CD14-positive monocyte (primary cell): ENCODE results near the gene VTI1A. TPM values are rescaled to one million over a fixed set of nuclear protein-coding genes. Genes with fewer than 3 reads are reported as not detected.

ENCODE experiments used
- DNase-seq, 3 donors: peaks; one replicate each; pipeline ENCODE4 v3.0.0-alpha.2; 2011 to 2022
- H2AFZ ChIP-seq: 2 replicates; pipeline ENCODE4 v1.6.0; 2012; ENCODE audit warnings: mild to moderate bottlenecking, low read depth, low read length, inconsistent platforms; ENCODE audit not compliant: insufficient read depth, poor library complexity, severe bottlenecking
- H3K27ac ChIP-seq, 2 donors: 1 replicate in 1 of 2; 2 replicates in 1 of 2; pipeline ENCODE4 v1.5.1; 2012 to 2013; ENCODE audit warnings: low read length in 2 of 2, control low read depth in 1 of 2, inconsistent platforms in 1 of 2, low read depth in 1 of 2, mild to moderate bottlenecking in 1 of 2
- H3K27me3 ChIP-seq, 2 donors: one replicate each; pipeline versions ENCODE4 v1.6.0 to v1.6.1; 2011 to 2013; ENCODE audit warnings: low read length in 2 of 2; ENCODE audit not compliant: control insufficient read depth in 2 of 2, insufficient read depth in 2 of 2
- H3K36me3 ChIP-seq, 2 donors: replicated peaks in 1 of 2; 1 replicate in 1 of 2; 2 replicates in 1 of 2; pipeline versions ENCODE4 v1.5.1 to v1.6.1; 2012 to 2013; ENCODE audit warnings: low read length in 2 of 2, control low read depth in 1 of 2, inconsistent platforms in 1 of 2, mild to moderate bottlenecking in 1 of 2; ENCODE audit not compliant: insufficient read depth in 2 of 2, control insufficient read depth in 1 of 2
- H3K4me1 ChIP-seq, 2 donors: 1 replicate in 1 of 2; 2 replicates in 1 of 2; pipeline versions ENCODE4 v1.5.1 to v1.6.1; 2012 to 2013; ENCODE audit warnings: low read length in 2 of 2, control low read depth in 1 of 2, inconsistent platforms in 1 of 2, mild to moderate bottlenecking in 1 of 2, moderate library complexity in 1 of 2; ENCODE audit not compliant: insufficient read depth in 2 of 2, control insufficient read depth in 1 of 2
- H3K4me2 ChIP-seq: replicated peaks from 2 replicates; pipeline ENCODE3; 2012; ENCODE audit warnings: low read length, moderate library complexity, mild to moderate bottlenecking; ENCODE audit not compliant: poor library complexity, severe bottlenecking; ENCODE audit errors: extremely low read depth
- H3K4me3 ChIP-seq, 3 experiments: fragments of 200-600 bp in 1 of 3; sonication (generic) in 1 of 3; replicated peaks in 1 of 3; 1 replicate in 2 of 3; 2 replicates in 1 of 3; pipeline ENCODE4 v1.5.1; 2011 to 2013; ENCODE audit warnings: low read length in 3 of 3, mild to moderate bottlenecking in 3 of 3, control low read depth in 2 of 3, low read depth in 2 of 3, inconsistent platforms in 1 of 3, moderate library complexity in 1 of 3
- H3K79me2 ChIP-seq: 2 replicates; pipeline ENCODE4 v1.6.0; 2012; ENCODE audit warnings: mild to moderate bottlenecking, control low read depth, inconsistent platforms, low read length, moderate library complexity; ENCODE audit not compliant: insufficient read depth
- H3K9ac ChIP-seq: 2 replicates; pipeline ENCODE4 v1.6.0; 2017; ENCODE audit warnings: low read length, mild to moderate bottlenecking; ENCODE audit not compliant: insufficient read depth, poor library complexity, severe bottlenecking
- H3K9me3 ChIP-seq, 2 donors: replicated peaks in 1 of 2; 1 replicate in 1 of 2; 2 replicates in 1 of 2; pipeline versions ENCODE4 v1.5.1 to v1.6.1; 2012 to 2013; ENCODE audit warnings: low read length in 2 of 2, control low read depth in 1 of 2; ENCODE audit not compliant: control insufficient read depth in 1 of 2, insufficient read depth in 1 of 2
- H4K20me1 ChIP-seq: 2 replicates; pipeline ENCODE4 v1.6.0; 2012; ENCODE audit warnings: mild to moderate bottlenecking, low read length, control low read depth, moderate library complexity; ENCODE audit not compliant: insufficient read depth
- H3K27ac Mint-ChIP-seq, 7 donors: one replicate each; pipeline ENCODE4 v1.8.0; 2020; ENCODE audit warnings: mild to moderate bottlenecking in 7 of 7, mixed read lengths in 7 of 7, moderate library complexity in 6 of 7, inconsistent platforms in 2 of 7
- H3K27me3 Mint-ChIP-seq, 3 donors: one replicate each; pipeline ENCODE4 v1.8.0; 2021 to 2022; ENCODE audit warnings: low read depth in 3 of 3, mild to moderate bottlenecking in 3 of 3, mixed read lengths in 3 of 3, moderate library complexity in 3 of 3, inconsistent platforms in 1 of 3
- H3K36me3 Mint-ChIP-seq, 2 donors: one replicate each; pipeline ENCODE4 v1.8.0; 2020; ENCODE audit warnings: mixed read lengths in 2 of 2, inconsistent platforms in 1 of 2, mild to moderate bottlenecking in 1 of 2
- H3K4me1 Mint-ChIP-seq: one replicate; pipeline ENCODE4 v1.8.0; 2020; ENCODE audit warnings: mild to moderate bottlenecking, mixed read lengths
- H3K4me3 Mint-ChIP-seq, 2 donors: one replicate each; pipeline ENCODE4 v1.8.0; 2020; ENCODE audit warnings: mild to moderate bottlenecking in 2 of 2, mixed read lengths in 2 of 2, moderate library complexity in 1 of 2
- H3K9me3 Mint-ChIP-seq, 7 donors: one replicate each; pipeline ENCODE4 v1.8.0; 2020 to 2022; ENCODE audit warnings: mixed read lengths in 7 of 7, mild to moderate bottlenecking in 6 of 7, moderate library complexity in 6 of 7, inconsistent platforms in 2 of 7
- WGBS: methylation state at CpG from one replicate; pipeline ENCODE4 v1.1.5; 2013; ENCODE audit warnings: missing lambda C conversion rate; ENCODE audit not compliant: insufficient coverage; 5-methylcytosine and 5-hydroxymethylcytosine counted together
- intact Hi-C, 2 donors: fragments of 100-400 bp; cut with micrococcal nuclease; formaldehyde crosslinking; loops; one replicate each; pipeline versions ENCODE4 v1.15.0 to v1.15.1; 2023
- polyA plus RNA-seq, 3 donors: library from polyadenylated mRNA; depleted of rRNA in 1 of 3; unstranded in 2 of 3; stranded (reverse) in 1 of 3; fragments of 300-500 nt in 2 of 3; fragments of >200 nt in 1 of 3; fragmentation: Illumina TruSeq in 2 of 3; gene quantifications; 1 replicate in 2 of 3; 2 replicates in 1 of 3; pipeline ENCODE4 v1.2.3, GENCODE V29; 2012 to 2021
- TF ChIP-seq, protein P1 (sequence below): fragments of 200-600 bp; IDR thresholded peaks from one replicate; pipeline ENCODE4 v1.8.0; 2022; ENCODE audit warnings: antibody characterized with exemption, mild to moderate bottlenecking

The VTI1A gene
- polyA plus RNA-seq, 3 donors = 23.6 to 25.4 (median 24.1) TPM

DNA sequence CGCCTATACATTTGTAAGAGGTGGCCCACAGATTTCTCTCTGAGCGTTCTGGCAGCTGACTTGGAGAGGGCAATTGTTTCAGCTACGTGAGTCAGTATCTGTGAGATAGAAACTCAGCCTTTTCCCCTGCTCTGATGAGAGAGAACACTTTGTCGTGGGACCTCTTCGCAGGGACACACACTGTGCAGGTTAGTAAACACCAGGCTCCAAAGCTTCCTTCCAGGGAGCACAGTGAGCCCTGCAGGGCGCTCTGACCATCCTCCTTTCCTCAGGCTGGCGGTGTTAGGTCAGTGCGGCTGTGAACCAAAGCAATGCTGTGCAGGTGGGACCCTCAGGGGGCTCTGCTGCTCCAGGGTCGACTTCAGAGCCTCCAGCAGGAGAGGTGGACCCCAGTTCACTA, 350.8 kb downstream of the VTI1A start:
- Histone ChIP-seq H3K27ac (no peak overlapping the region), H2AFZ (no peak overlapping the region), H3K36me3 (no peaks in the 10 kb centered on the region), H3K9me3 (no peaks in the 10 kb centered on the region), H3K4me1 (no peaks in the 10 kb centered on the region), H4K20me1 (no peaks in the 10 kb centered on the region), H3K27me3 (no peaks in the 10 kb centered on the region), H3K79me2 (no peaks in the 10 kb centered on the region), H3K4me2 (no peak overlapping the region), H3K9ac (no peak overlapping the region), H3K4me3 (no peak overlapping the region)
- Mint-ChIP-seq H3K9me3 (no peaks in the 10 kb centered on the region), H3K27ac (no peak overlapping the region), H3K4me3 (no peak overlapping the region), H3K4me1 (no peaks in the 10 kb centered on the region), H3K27me3 (peaks cover 0 to 3% (median 3%) of the 10 kb centered on the region in 3 donors), H3K36me3 (peaks cover 9 to 19% of the 10 kb centered on the region in 2 donors)
- 97% methylated on average over 7 of the region's 9 CpGs for WGBS
- intact Hi-C loops = no loop called here
- TF ChIP-seq, protein P1, sequence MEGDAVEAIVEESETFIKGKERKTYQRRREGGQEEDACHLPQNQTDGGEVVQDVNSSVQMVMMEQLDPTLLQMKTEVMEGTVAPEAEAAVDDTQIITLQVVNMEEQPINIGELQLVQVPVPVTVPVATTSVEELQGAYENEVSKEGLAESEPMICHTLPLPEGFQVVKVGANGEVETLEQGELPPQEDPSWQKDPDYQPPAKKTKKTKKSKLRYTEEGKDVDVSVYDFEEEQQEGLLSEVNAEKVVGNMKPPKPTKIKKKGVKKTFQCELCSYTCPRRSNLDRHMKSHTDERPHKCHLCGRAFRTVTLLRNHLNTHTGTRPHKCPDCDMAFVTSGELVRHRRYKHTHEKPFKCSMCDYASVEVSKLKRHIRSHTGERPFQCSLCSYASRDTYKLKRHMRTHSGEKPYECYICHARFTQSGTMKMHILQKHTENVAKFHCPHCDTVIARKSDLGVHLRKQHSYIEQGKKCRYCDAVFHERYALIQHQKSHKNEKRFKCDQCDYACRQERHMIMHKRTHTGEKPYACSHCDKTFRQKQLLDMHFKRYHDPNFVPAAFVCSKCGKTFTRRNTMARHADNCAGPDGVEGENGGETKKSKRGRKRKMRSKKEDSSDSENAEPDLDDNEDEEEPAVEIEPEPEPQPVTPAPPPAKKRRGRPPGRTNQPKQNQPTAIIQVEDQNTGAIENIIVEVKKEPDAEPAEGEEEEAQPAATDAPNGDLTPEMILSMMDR = no peak
- DNase-seq = no peak

DNA sequence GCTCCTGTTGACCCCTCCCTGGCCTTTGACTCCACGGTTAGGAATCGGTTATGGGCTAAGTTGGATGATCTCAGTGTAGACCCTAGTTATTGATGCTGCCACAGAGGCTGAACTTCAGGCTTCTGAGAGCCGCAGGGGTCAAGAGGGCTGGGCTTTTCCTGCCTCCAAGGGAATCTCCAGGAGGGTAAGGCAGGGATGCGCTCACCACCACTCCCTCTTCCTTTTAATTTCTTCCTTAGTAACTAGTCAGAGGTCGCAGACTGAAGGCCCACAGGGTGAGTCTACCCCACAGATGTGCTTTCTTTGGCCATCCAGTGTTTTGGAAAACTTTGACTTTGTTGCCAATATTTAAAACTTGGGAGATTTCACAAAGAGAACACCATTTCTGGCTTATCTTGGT, 352.0 kb downstream of the VTI1A start:
- no peaks in the 10 kb centered on the region for H4K20me1 ChIP-seq
- WGBS = 100% methylated on average over 3 of the region's 5 CpGs
- no peak overlapping the region for H3K4me3 ChIP-seq
- H2AFZ ChIP-seq = no peak overlapping the region
- no peak overlapping the region for H3K27ac Mint-ChIP-seq
- H3K36me3 ChIP-seq = no peaks in the 10 kb centered on the region
- H3K79me2 ChIP-seq = no peaks in the 10 kb centered on the region
- no peaks in the 10 kb centered on the region for H3K9me3 Mint-ChIP-seq
- H3K4me2 ChIP-seq = no peak overlapping the region
- H3K9me3 ChIP-seq = no peaks in the 10 kb centered on the region
- H3K4me3 Mint-ChIP-seq = no peak overlapping the region
- H3K27me3 ChIP-seq = no peaks in the 10 kb centered on the region
- H3K9ac ChIP-seq = no peak overlapping the region
- H3K27ac ChIP-seq = no peak overlapping the region
- H3K4me1 ChIP-seq = no peaks in the 10 kb centered on the region
- intact Hi-C loops = no loop called here
- DNase-seq = no peak
- H3K27me3 Mint-ChIP-seq = peaks cover 0 to 3% (median 3%) of the 10 kb centered on the region in 3 donors
- H3K36me3 Mint-ChIP-seq = peaks cover 9 to 17% of the 10 kb centered on the region in 2 donors
- no peaks in the 10 kb centered on the region for H3K4me1 Mint-ChIP-seq
- TF ChIP-seq, protein P1 = no peak
